ENCODE data around the gene CSNK1E.

GRCh38 chr22:38320605-38321402 lies 3.6 kb upstream of the CSNK1E start:
- TF ChIP-seq, protein P1, sequence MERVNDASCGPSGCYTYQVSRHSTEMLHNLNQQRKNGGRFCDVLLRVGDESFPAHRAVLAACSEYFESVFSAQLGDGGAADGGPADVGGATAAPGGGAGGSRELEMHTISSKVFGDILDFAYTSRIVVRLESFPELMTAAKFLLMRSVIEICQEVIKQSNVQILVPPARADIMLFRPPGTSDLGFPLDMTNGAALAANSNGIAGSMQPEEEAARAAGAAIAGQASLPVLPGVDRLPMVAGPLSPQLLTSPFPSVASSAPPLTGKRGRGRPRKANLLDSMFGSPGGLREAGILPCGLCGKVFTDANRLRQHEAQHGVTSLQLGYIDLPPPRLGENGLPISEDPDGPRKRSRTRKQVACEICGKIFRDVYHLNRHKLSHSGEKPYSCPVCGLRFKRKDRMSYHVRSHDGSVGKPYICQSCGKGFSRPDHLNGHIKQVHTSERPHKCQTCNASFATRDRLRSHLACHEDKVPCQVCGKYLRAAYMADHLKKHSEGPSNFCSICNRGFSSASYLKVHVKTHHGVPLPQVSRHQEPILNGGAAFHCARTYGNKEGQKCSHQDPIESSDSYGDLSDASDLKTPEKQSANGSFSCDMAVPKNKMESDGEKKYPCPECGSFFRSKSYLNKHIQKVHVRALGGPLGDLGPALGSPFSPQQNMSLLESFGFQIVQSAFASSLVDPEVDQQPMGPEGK (CRISPR knock-in tag; IDR thresholded peaks at IDR 0.05; ENCODE audit: borderline replicate concordance) = no peak
- TF ChIP-seq BACH2 (CRISPR knock-in tag; IDR thresholded peaks at IDR 0.05; ENCODE audit: borderline replicate concordance) (no peak), ARNTL (CRISPR knock-in tag; IDR thresholded peaks at IDR 0.05; ENCODE audit: borderline replicate concordance, low read depth) (no peak), ZFP3 (CRISPR knock-in tag; IDR thresholded peaks at IDR 0.05) (no peak), POU6F1 (CRISPR knock-in tag; IDR thresholded peaks at IDR 0.05; ENCODE audit: borderline replicate concordance, low read depth) (no peak), CSRNP3 (CRISPR knock-in tag; IDR thresholded peaks at IDR 0.05) (no peak), ZFP30 (CRISPR knock-in tag; IDR thresholded peaks at IDR 0.05) (no peak), RARB (CRISPR knock-in tag; IDR thresholded peaks at IDR 0.05) (no peak), CSDC2 (CRISPR knock-in tag; IDR thresholded peaks at IDR 0.05) (no peak), ZNF70 (CRISPR knock-in tag; IDR thresholded peaks at IDR 0.05) (no peak)

All from SK-N-SH treated with all-trans-retinoic acid at 6 μM for 48 hours (cell line).